Measurements from ENCODE around the gene RPS2.
A peak's percentile ranks its signal among the peaks of the same experiment; 100 is the strongest.

The RPS2 gene

GRCh38 chr16:1990351-1991134, 25.9 kb upstream of the RPS2 start:
- H3K4me3 ChIP-seq (ENCODE audit: low read depth, low read length) = peak overlapping the region; percentile 61
- TF ChIP-seq, protein P1, sequence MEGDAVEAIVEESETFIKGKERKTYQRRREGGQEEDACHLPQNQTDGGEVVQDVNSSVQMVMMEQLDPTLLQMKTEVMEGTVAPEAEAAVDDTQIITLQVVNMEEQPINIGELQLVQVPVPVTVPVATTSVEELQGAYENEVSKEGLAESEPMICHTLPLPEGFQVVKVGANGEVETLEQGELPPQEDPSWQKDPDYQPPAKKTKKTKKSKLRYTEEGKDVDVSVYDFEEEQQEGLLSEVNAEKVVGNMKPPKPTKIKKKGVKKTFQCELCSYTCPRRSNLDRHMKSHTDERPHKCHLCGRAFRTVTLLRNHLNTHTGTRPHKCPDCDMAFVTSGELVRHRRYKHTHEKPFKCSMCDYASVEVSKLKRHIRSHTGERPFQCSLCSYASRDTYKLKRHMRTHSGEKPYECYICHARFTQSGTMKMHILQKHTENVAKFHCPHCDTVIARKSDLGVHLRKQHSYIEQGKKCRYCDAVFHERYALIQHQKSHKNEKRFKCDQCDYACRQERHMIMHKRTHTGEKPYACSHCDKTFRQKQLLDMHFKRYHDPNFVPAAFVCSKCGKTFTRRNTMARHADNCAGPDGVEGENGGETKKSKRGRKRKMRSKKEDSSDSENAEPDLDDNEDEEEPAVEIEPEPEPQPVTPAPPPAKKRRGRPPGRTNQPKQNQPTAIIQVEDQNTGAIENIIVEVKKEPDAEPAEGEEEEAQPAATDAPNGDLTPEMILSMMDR (IDR thresholded peaks at IDR 0.05; ENCODE audit: low read depth, low read length) = no peak
- peak; percentile 67 for DNase-seq
- H3K27me3 ChIP-seq (ENCODE audit: insufficient read depth, low read depth, severe bottlenecking) = no peaks in the 10 kb centered on the region
- H3K36me3 ChIP-seq = peaks cover 21% of the 10 kb centered on the region
- H3K9me3 ChIP-seq (ENCODE audit: severe bottlenecking) = no peaks in the 10 kb centered on the region
- H3K27ac ChIP-seq = peak overlapping the region; percentile 64

DNA sequence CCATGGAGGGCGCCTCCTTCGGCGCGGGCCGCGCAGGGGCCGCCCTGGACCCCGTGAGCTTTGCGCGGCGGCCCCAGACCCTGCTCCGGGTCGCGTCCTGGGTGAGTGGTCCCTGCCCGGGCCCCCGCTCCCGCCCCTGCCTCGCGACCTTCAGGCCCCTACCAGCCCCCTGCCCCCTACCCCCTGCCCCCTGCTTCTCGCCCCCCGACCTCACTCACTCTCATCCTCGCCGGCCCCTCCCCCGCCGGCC, 25.4 kb upstream of the RPS2 start:
- H3K9me3 ChIP-seq (ENCODE audit: severe bottlenecking) = no peaks in the 10 kb centered on the region
- H3K27ac ChIP-seq = no peak overlapping the region
- H3K36me3 ChIP-seq = peaks cover 23% of the 10 kb centered on the region
- no peak for DNase-seq
- peak overlapping the region; percentile 61 for H3K4me3 ChIP-seq (ENCODE audit: low read depth, low read length)
- TF ChIP-seq, protein P1 (IDR thresholded peaks at IDR 0.05; ENCODE audit: low read depth, low read length) = no peak
- no peaks in the 10 kb centered on the region for H3K27me3 ChIP-seq (ENCODE audit: insufficient read depth, low read depth, severe bottlenecking)

DNA sequence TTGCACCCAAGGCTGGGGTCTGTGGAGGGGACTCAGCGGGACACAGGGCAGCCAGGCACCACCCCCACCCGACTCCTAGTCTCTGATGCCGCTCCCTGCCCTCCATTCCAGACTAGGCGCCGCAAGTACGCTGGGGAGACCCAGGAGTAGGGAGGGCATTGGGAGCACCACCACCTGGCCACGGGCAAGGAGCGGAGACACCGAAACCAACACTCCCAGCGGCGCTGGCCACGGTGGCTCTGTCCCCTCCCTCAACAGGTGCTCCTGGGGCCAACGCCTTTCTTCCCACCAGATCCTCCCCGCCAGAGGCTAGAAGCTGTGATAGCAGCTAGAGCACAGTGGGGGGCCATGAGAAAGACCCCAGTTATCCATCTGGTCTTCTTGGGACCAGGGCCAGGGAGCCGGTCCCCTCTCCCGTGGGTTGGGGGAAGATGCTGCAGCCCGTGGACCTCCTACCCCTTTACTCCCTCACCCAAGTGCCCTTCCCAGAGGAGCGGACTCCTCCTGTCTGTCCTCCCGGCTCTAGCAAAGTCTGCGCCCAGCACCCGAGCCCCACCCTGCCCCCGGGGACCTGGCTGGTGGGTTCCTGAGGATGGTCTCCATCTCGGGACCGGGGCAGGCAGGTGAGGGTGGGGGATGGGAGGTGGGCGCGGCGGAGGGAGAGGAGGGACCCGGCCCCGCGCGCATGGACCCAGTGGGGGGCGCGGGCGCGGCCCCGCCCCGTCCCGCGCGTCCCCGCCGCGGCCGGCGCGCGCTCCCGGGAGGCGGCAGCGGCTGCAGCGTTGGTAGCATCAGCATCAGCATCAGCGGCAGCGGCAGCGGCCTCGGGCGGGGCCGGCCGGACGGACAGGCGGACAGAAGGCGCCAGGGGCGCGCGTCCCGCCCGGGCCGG, 24.8 kb upstream of the RPS2 start, which contains the start of gene SYNGR3:
SYNGR3 (plus strand) TSS at position 762 of the 892 bp plus-strand sequence. CDS start 133 bp downstream, outside the sequence.
- H3K27ac ChIP-seq = peak within 1 kb of the TSS; percentile 64
- peak; percentile 42 for DNase-seq
- peak within 1 kb of the TSS; percentile 63 for H3K4me3 ChIP-seq (ENCODE audit: low read depth, low read length)
- H3K36me3 ChIP-seq = peaks cover 24% of the 10 kb centered on the region
- no peaks in the 10 kb centered on the region for H3K27me3 ChIP-seq (ENCODE audit: insufficient read depth, low read depth, severe bottlenecking)
- TF ChIP-seq, protein P1 (IDR thresholded peaks at IDR 0.05; ENCODE audit: low read depth, low read length) = no peak
- H3K9me3 ChIP-seq (ENCODE audit: severe bottlenecking) = no peaks in the 10 kb centered on the region

DNA sequence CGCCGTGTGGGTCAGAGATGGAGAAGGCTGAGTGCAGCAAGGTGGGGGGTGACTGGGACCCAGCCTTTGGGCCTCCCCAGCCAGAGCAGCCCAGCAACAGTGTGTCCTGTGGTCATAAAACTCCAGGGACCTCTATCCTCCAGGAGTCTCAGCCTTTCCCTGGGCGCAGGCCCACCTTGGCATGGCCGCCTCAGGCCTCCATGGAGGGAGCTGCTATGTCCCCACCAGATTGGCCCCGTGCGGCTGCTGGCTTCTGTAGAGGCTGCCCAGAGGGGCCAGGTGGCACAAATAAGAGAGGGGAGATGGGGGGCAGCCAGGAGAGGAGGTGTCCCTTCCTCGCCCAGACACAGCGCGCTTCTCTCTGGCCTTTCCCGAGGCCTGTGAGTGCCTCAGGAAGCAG, 22.6 kb upstream of the RPS2 start:
- Histone ChIP-seq H3K4me3 (ENCODE audit: low read depth, low read length) (no peak overlapping the region), H3K9me3 (ENCODE audit: severe bottlenecking) (no peaks in the 10 kb centered on the region), H3K27ac (no peak overlapping the region), H3K36me3 (peaks cover 24% of the 10 kb centered on the region), H3K27me3 (ENCODE audit: insufficient read depth, low read depth, severe bottlenecking) (no peaks in the 10 kb centered on the region)
- no peak for DNase-seq
- TF ChIP-seq, protein P1 (IDR thresholded peaks at IDR 0.05; ENCODE audit: low read depth, low read length) = no peak

GRCh38 chr16:1985466-1986150, 21.0 kb upstream of the RPS2 start:
- DNase-seq = no peak
- Histone ChIP-seq H3K9me3 (ENCODE audit: severe bottlenecking) (no peaks in the 10 kb centered on the region), H3K27me3 (ENCODE audit: insufficient read depth, low read depth, severe bottlenecking) (no peaks in the 10 kb centered on the region), H3K36me3 (peaks cover 24% of the 10 kb centered on the region), H3K4me3 (ENCODE audit: low read depth, low read length) (no peak overlapping the region), H3K27ac (no peak overlapping the region)
- TF ChIP-seq, protein P1 (IDR thresholded peaks at IDR 0.05; ENCODE audit: low read depth, low read length) = no peak

Data from WERI-Rb-1 (cell line).